ENCODE results near the gene APP.

GRCh38 chr21:26057477-26058170 is 112.9 kb downstream of the APP start:
- TF ChIP-seq CTCF (conservative IDR thresholded peaks at IDR 0.05; ENCODE audit: low read depth, low read length) (no peak), EZH2 (IDR thresholded peaks at IDR 0.05; ENCODE audit: borderline replicate concordance, low read depth, low read length, poor library complexity, severe bottlenecking) (no peak)

Measured in A673 (cell line).